GM19452 (cell line): ENCODE measurements around the gene ESYT2.

Experiments
- ATAC-seq: cut with Tn5 transposase; IDR thresholded peaks from one replicate; pipeline ENCODE4 v1.9.1; 2021; ENCODE audit not compliant: unreplicated experiment

Gene ESYT2

DNA sequence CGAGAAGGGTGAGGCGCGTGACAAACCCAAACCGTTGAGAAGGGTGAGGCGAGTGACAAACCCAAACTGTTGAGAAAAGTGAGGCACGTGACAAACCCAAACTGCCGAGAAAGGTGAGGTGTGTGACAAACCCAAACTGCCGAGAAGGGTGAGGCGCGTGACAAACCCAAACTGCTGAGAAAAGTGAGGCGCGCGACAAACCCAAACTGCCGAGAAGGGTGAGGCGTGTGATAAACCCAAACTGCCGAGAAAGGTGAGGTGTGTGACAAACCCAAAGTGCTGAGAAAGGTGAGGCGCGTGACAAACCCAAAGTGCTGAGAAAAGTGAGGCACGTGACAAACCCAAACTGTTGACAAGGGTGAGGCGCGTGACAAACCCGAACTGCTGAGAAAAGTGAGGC, 25.0 kb downstream of the ESYT2 start:
- no peak for ATAC-seq

- no peak for ATAC-seq
These were observed 25.8 kb downstream of the ESYT2 start for GRCh38 chr7:158803367-158803969.

- no peak for ATAC-seq
These were observed 26.6 kb downstream of the ESYT2 start for GRCh38 chr7:158802535-158803366.

DNA sequence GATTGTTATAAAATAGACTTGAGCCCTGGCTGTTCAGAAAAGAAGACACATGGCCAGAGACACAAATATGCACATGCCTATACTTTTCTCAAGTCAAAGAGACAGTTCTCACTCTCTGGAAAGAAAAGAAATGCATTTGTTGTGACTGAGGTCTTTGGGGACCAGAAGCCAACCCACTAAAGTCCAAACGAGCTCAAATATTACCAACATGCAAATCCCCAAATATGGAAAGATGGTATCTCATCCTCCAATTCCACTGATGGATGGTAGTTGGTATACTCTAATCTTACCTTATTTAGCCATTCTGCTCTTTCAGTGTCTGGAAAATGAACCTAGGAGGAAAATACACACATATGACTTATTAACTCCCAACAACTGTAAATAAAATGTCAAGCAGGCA, 30.6 kb downstream of the ESYT2 start:
- ATAC-seq, result no peak

DNA sequence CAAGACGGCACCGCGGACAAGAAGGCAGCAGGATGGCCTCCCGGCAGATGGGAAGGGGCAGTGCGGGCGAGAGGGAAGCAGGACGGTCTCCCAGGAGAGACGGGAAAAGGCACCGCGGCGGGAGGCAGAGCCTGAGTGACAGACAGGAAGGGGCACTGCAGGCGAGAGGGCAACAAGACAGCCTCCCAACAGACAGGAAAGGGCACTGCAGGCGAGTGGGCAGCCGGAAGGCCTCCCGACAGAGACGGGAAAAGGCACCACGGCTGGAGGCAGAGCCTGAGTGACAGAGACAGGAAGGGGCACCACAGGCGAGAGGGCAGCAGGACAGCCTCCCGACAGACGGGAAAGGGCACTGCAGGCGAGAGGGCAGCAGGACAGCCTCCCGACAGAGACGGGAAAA, 32.6 kb downstream of the ESYT2 start:
- no peak for ATAC-seq

DNA sequence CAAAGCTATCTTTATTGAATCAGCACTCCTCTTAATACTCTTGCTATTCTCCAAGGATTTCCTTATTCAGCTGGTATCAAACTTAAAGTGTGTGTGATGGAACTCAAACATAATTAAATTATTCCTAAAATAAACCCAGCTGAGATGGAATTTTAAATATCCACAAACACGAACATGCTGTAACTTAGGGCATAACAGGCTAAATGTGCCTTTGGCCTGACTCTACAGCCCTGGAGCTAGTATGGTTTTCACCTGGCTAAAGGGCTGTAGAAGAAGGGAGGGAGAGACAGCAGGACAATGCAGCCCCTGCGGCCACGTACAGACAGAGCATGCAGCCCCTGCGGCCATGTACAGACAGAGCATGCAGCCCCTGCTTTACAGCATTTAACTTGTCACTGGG, 34.0 kb downstream of the ESYT2 start:
- no peak for ATAC-seq

DNA sequence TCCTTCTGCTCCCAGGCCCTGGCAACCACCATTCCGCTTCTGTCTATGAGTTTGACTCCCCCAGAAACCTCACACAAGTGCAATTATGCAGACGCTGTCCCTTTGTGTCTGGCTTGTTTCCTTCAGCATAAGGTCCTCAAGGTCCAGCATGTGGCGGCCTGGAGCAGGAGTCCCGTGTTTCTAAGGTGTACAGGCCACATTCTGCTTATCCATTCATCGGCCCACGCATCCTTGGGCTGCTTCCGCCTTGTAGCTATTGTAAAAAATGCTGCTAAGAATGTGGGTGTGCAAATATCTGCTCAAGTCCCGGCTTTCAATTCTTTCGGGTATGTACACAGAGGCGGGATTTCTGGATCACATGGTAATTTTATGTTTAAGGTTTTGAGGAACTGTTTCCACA, 38.2 kb downstream of the ESYT2 start:
- ATAC-seq, result no peak

DNA sequence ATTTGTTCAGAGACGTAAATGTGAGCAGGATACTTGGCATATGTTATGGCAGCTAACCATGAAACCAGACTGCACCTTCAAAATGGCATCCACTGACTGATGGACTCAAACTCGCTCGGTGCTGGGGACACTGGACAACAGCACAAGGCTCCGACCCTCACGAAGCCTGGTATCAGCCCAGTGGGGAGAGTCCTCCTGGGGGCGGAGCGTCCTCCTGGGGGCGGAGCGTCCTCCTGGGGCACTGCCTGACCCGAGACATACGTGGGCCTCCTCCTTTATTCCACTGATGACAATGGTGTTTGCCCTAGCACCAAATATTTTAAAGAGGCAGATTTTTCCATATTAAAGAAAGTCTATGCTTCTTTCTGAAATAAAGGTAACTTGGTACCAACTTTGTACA, 39.5 kb downstream of the ESYT2 start:
- ATAC-seq, result no peak

DNA sequence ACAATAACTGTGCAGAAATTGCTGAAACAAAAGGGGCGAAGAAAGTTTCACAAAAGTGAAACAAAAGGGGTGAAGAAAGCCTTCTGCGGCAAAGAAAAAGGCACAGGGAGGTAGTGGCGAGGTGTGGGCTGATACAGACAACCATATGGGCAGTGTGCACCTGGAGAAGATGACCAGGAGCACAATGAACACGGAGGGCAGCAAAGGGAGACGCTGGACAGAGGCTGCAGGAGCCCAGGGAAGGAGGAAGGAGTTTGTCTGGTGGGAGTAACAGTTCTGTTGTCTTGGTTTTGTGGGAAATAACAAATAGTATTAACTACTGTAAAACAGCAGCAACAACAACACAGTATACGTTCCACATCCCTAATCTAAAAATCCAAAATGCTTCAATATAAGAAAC, 42.4 kb downstream of the ESYT2 start:
- ATAC-seq, result no peak

GRCh38 chr7:158784270-158784669, 45.0 kb downstream of the ESYT2 start:
- ATAC-seq, result no peak

GRCh38 chr7:158783595-158783994, 45.7 kb downstream of the ESYT2 start:
- no peak for ATAC-seq

GRCh38 chr7:158782761-158783401, 46.4 kb downstream of the ESYT2 start:
- no peak for ATAC-seq

- ATAC-seq, result no peak
These were observed 47.2 kb downstream of the ESYT2 start for GRCh38 chr7:158781974-158782664.

GRCh38 chr7:158781217-158781973, 47.9 kb downstream of the ESYT2 start:
- no peak for ATAC-seq

DNA sequence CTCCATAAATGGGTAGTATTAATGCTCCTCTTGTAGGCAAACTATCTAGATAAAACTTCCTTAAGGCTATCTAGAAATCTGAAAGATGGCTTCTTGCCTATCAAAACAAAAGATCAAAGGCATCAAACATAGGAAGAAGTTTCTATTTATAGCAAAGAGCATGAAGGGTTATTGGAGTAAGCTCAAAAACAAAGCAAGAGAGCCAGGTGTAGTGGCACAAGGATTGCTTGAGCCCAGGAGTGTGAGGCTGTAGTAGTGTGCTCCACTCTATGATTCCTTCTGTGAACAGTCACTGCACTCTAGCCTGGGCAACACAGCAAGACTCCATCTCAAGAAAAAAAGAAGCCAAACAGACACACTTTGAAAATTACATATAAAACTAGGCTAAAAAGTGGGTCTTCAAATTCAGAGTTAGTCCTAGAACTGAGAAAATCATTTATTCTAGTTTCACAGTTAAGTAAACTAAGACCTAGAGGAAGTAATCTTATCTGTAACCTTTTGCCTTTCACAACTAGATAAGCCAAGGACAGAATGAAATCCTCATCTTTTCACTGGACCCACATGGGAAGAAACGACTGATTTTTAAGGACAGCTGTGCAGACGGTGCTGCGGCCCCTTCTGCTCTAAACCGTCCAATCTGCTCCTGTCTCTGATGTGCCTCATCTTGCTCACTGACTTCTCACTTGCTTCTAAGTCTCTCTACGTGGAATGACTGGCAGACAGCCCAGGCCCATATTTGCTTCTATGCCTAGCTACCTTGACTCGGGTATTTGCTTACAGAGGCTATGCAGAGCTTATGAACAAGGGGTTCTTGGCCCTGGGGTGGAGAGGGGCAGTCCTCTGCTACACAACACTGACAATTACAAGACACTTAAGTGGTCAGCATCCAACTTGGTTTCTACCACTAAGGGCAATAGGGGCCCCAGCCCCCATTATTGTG, 50.0 kb downstream of the ESYT2 start:
- no peak for ATAC-seq

- ATAC-seq, result no peak
These were observed 50.8 kb downstream of the ESYT2 start for GRCh38 chr7:158778471-158778870.

GRCh38 chr7:158777793-158778192, 51.5 kb downstream of the ESYT2 start:
- ATAC-seq, result no peak

DNA sequence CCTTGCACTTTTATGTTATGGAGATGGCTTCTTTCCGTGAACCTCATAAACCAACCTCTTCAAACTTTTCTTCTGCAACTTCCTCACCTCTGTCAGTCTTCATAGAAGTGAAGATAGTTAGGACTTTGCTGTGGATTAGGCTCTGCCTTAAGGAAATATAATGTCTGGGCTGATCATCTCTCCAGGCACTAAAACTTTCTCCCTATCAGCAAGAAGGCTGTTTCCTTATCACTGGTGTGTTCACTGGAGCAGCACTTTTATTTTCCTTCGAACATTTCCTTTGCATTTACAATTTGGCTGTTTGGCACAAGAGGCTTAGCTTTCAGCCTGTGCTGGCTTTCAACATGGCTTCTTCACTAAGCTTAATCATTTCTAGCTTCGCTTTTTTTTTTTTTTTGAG, 52.8 kb downstream of the ESYT2 start:
- ATAC-seq, result no peak

- ATAC-seq, result no peak
These were observed 54.4 kb downstream of the ESYT2 start for GRCh38 chr7:158774952-158775351.

GRCh38 chr7:158772916-158773315, 56.4 kb downstream of the ESYT2 start:
- ATAC-seq, result no peak
